BJ (cell line): Measurements from ENCODE around the gene SMYD3. TPM values are rescaled to one million over a fixed set of nuclear protein-coding genes. Genes with fewer than 3 reads are reported as not detected.
"Not testable (repeated sequence)": the region's sequence is repeated elsewhere in the genome, so short reads cannot be mapped to it uniquely, and the experiment has no call there.

Experiments used
- CTCF ChIA-PET: fragments of 350-600 bp; formaldehyde crosslinking; extraction: SDS; loops from one replicate; lab custom pipeline; 2021; ENCODE audit warnings: antibody characterized with exemption, inconsistent platforms; lab: Yijun Ruan, JAX
- POLR2A ChIA-PET: fragments of 300-600 bp; sonication (Branson Sonifier 250); formaldehyde crosslinking; extraction: SDS; loops from one replicate; lab custom pipeline; 2021; ENCODE audit warnings: antibody characterized with exemption; lab: Charles Lee
- DNase-seq: peaks from one replicate; pipeline ENCODE4 v3.0.0-alpha.2; 2011; ENCODE audit warnings: low read depth
- H3K27me3 ChIP-seq: 2 replicates; pipeline ENCODE4 v1.6.0; 2011; ENCODE audit warnings: low read length; ENCODE audit not compliant: control insufficient read depth, insufficient read depth
- H3K36me3 ChIP-seq: 2 replicates; pipeline ENCODE4 v1.5.1; 2011; ENCODE audit warnings: low read length; ENCODE audit not compliant: control insufficient read depth, insufficient read depth
- H3K4me3 ChIP-seq: 2 replicates; pipeline ENCODE4 v1.5.1; 2011; ENCODE audit warnings: low read depth, mild to moderate bottlenecking, control low read depth, low read length
- polyA plus RNA-seq: library from polyadenylated mRNA; depleted of rRNA; stranded (reverse); fragments of >200 nt; gene quantifications from 2 replicates; pipeline ENCODE4 v1.2.3, GENCODE V29; 2011
- TF ChIP-seq, protein P1 (sequence below): IDR thresholded peaks from 2 replicates; pipeline ENCODE4 v1.5.1; 2011; ENCODE audit warnings: low read depth, mild to moderate bottlenecking, control low read depth, inconsistent platforms, low read length, moderate library complexity; ENCODE audit not compliant: insufficient read depth

SMYD3 gene
- polyA plus RNA-seq, 1 experiment: 26.1 TPM

DNA sequence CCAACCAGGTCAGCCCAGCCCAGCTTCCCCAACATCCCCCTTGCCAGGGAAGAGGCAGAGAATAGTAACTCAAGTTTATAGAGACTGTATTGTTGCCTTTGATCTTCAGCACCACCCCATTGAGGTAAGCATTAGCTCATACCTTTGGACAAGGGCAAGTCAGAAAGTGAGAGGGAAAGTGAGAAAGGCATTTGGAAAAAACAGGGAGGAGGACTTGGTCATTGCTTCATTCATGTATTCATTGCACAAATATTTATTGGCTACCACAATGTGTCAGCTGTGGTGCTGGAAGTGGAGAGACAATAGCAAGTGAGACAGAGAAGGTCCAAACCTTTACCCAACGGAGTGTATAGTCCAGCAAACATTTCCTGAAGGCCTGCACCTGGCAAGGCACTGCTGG, 791.1 kb downstream of the SMYD3 start:
- H3K4me3 ChIP-seq: no peak overlapping the region
- ChIA-PET CTCF (interaction anchor here (1.0 kb wide), 1 partner anchor 32 kb away, joined by 3 read pairs; no protein-coding TSS in a partner anchor), POLR2A (no interaction called here)
- TF ChIP-seq, protein P1, sequence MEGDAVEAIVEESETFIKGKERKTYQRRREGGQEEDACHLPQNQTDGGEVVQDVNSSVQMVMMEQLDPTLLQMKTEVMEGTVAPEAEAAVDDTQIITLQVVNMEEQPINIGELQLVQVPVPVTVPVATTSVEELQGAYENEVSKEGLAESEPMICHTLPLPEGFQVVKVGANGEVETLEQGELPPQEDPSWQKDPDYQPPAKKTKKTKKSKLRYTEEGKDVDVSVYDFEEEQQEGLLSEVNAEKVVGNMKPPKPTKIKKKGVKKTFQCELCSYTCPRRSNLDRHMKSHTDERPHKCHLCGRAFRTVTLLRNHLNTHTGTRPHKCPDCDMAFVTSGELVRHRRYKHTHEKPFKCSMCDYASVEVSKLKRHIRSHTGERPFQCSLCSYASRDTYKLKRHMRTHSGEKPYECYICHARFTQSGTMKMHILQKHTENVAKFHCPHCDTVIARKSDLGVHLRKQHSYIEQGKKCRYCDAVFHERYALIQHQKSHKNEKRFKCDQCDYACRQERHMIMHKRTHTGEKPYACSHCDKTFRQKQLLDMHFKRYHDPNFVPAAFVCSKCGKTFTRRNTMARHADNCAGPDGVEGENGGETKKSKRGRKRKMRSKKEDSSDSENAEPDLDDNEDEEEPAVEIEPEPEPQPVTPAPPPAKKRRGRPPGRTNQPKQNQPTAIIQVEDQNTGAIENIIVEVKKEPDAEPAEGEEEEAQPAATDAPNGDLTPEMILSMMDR: no peak
- peak; percentile 79 for DNase-seq
- no peaks in the 10 kb centered on the region for H3K27me3 ChIP-seq
- H3K36me3 ChIP-seq: no peaks in the 10 kb centered on the region

DNA sequence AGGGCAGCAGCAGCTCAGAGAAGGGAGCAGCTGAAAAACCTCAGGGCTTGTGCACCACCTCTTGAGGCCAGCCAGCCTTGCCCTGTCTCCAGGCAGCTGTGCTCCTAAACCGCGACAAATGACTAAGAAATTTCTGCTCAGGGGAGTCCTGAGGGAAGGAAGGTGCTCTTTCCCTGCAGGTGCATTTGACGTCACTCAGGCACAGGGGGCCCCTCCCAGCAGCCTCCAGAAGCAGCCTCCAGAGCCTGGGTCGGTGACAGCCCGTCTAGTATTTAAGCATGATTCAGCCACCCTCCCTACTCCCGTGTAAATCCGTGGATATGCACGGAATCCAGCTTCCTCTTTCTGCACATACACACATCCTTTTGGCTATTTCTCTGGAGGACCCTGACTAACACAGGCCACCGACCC, 791.8 kb downstream of the SMYD3 start:
- POLR2A ChIA-PET: no interaction called here
- CTCF ChIA-PET: no interaction called here
- Histone ChIP-seq H3K27me3 (no peaks in the 10 kb centered on the region), H3K4me3 (no peak overlapping the region), H3K36me3 (no peaks in the 10 kb centered on the region)
- DNase-seq: no peak
- TF ChIP-seq, protein P1: no peak

DNA sequence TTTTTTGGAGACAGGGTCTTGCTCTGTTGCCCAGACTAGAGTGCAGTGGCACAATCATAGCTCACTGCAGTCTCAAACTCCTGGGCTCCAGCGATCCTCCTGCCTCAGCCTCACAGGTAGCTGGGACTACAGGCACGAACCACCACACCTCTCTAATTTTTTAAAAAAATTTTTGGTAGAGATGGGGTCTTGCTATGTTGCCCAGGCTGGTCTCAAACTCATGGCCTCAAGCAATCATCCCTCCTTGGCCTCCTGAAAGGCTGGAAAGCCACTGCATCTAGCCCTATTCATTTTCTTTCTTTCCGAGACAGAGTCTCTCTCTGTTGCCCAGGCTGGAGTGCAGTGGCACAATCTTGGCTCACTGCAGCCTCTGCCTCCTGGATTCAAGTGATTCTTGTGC, 793.1 kb downstream of the SMYD3 start:
- POLR2A ChIA-PET: not testable (repeated sequence)
- CTCF ChIA-PET: interaction anchor here (1.2 kb wide), 1 partner anchor 10 kb away, joined by 3 read pairs; no protein-coding TSS in a partner anchor

DNA sequence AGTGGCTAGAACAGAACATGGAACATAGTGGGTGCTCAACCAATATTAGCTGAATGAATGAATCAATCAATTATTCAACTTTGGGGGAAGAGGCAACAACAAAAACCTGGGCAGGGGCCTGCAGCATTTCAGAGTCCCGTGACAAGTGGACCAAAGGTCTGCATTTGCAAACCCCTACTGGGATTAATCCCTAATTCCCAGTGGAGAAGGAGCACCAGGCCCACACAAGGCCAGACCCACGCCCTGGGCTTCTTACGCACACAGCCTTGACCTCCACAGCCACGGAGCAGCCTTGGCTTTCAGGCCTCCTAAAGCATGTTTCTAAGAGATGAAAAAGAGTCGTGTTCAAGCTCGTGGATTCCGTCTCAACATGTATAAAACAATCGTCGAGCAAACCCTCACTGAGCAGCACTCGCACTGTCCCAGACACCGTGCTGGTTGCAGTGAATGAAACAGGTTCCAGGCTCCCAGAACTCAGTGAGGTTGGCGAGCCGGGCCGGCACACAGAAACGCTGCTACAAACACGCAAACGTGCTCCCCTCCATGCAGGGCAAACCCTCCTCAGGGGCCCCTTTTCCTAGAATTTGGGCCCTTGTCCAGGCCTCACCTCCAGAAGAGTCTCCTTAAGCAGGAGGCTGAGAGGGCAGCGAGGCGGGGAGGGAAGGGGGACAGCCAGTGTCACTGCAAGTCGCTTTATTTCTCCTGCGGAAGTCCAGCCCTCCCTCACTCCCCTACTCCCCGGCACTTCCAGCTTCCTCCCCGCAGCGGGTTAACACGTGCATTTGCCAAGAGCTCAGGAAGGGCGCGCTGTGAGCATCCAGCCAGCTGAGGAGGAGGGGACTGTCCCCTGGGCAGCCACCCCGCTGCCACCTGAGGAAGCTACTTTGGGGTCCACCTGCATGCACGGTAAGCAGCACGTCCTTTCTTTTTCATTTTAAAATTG, 795.8 kb downstream of the SMYD3 start:
- POLR2A ChIA-PET: no interaction called here

More for the DNA sequence above, 793.1 kb downstream of the SMYD3 start:
- H3K4me3 ChIP-seq, H3K27me3 ChIP-seq, H3K36me3 ChIP-seq, DNase-seq: not testable (repeated sequence)

DNA sequence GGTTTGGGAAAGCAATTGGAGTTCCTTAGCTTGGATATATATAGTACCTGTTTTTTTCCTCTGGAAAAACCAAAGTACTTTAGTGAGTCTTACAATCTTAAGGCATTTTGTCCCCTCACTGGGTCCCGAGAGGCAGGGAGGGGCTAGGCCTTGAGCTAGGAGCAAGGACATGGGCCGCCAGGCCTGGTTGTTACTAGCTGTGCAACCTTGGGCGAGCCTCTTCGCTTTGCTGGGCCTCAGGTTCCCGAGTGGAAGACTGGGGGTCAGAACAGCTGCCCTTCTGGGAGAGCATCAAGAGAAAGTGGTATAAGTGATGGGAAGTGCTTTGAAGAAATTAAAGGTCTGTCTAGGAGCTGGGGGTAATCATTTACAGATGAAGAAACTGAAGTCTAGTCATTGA, 799.1 kb downstream of the SMYD3 start:
- TF ChIP-seq, protein P1: no peak
- H3K4me3 ChIP-seq: no peak overlapping the region
- peaks cover 1% of the 10 kb centered on the region; the same call in 1 of the 2 replicates for H3K36me3 ChIP-seq
- peaks cover 1% of the 10 kb centered on the region; the same call in 1 of the 2 replicates for H3K27me3 ChIP-seq
- ChIA-PET CTCF (no interaction called here), POLR2A (no interaction called here)
- DNase-seq: no peak

More for the DNA sequence above, 795.8 kb downstream of the SMYD3 start:
- no peak for DNase-seq
- Histone ChIP-seq H3K27me3 (peaks cover 1% of the 10 kb centered on the region; the same call in 1 of the 2 replicates), H3K36me3 (no peaks in the 10 kb centered on the region; the same call in 1 of the 2 replicates), H3K4me3 (no peak overlapping the region)
- CTCF ChIA-PET: interaction anchor here (1.1 kb wide), 1 partner anchor 40 kb away, joined by 4 read pairs; no protein-coding TSS in a partner anchor
- TF ChIP-seq, protein P1: no peak
